GM12878 (cell line): ENCODE measurements around the gene MAPK8.

Experiments used
- CEBPB ChIP-seq, 2 experiments: fragments of 150-350 bp in 1 of 2; IDR thresholded peaks; 2 replicates each; pipeline ENCODE4 v1.6.1; 2012 to 2014; ENCODE audit warnings: low read depth in 2 of 2, low read length in 2 of 2, borderline replicate concordance in 1 of 2, inconsistent platforms in 1 of 2
- CTCF ChIP-seq, 3 experiments: IDR thresholded peaks in 2 of 3; conservative IDR thresholded peaks in 1 of 3; 2 replicates each; pipeline ENCODE4 v1.5.1; 2011; ENCODE audit warnings: low read depth in 3 of 3, low read length in 3 of 3, mild to moderate bottlenecking in 3 of 3, control low read depth in 2 of 3, moderate library complexity in 2 of 3, inconsistent platforms in 1 of 3, mixed read lengths in 1 of 3; ENCODE audit not compliant: control insufficient read depth in 2 of 3, insufficient read depth in 1 of 3; ENCODE audit errors: extremely low read depth in 1 of 3
- JUNB ChIP-seq: IDR thresholded peaks from 2 replicates; pipeline ENCODE4 v1.6.1; 2016; ENCODE audit warnings: antibody characterized with exemption, mild to moderate bottlenecking
- MEF2B ChIP-seq: fragments of 450-650 bp; IDR thresholded peaks from 2 replicates; pipeline ENCODE4 v1.6.1; 2018; ENCODE audit warnings: mild to moderate bottlenecking, moderate library complexity; ENCODE audit not compliant: partially characterized antibody, poor library complexity, severe bottlenecking
- NR2C2 ChIP-seq: IDR thresholded peaks from 2 replicates; pipeline ENCODE4 v1.6.1; 2011; ENCODE audit warnings: borderline replicate concordance, low read depth; ENCODE audit not compliant: control insufficient read depth, insufficient read length
- POU2F2 ChIP-seq: IDR thresholded peaks from 3 replicates; pipeline ENCODE4 v1.6.1; 2011; ENCODE audit warnings: low read depth, mild to moderate bottlenecking, low read length, borderline replicate concordance
- TCF12 ChIP-seq: IDR thresholded peaks from 2 replicates; pipeline ENCODE4 v1.6.1; 2011; ENCODE audit warnings: low read depth, mild to moderate bottlenecking, low read length

- TF ChIP-seq NR2C2 (no peak), CTCF (IDR thresholded peaks at IDR 0.05 in 2 of 3, conservative IDR thresholded peaks at IDR 0.05 in 1 of 3; ENCODE audit: control insufficient read depth in 2 of 3, extremely low read depth in 1 of 3, insufficient read depth in 1 of 3, low read depth in 3 of 3, low read length in 3 of 3) (no peak), POU2F2 (no peak), MEF2B (no peak), CEBPB (IDR thresholded peaks at IDR 0.05; ENCODE audit: borderline replicate concordance in 1 of 2, low read depth in 2 of 2, low read length in 2 of 2) (no peak), TCF12 (no peak), JUNB (no peak)
Measured at GRCh38 chr10:48469516-48470020, 163.1 kb downstream of the MAPK8 start.
